ENCODE measurements around the gene SLC25A23. TPM values are rescaled to one million over a fixed set of nuclear protein-coding genes. Genes with fewer than 3 reads are reported as not detected.
A peak's percentile ranks its signal among the peaks of the same experiment; 100 is the strongest.

The SLC25A23 gene
- total and polyA plus RNA-seq, 9 of the 15 experiments (the other 6 are each of a cell fraction or from before 2014, with no cell fraction given), result 6.1 to 72.0 (median 26.6) TPM

GRCh38 chr19:6459262-6460098 lies at the start of gene SLC25A23 (continued):
- TF ChIP-seq ZNF696 (CRISPR knock-in tag; conservative IDR thresholded peaks at IDR 0.05) (no peak), MCM7 (IDR thresholded peaks at IDR 0.05) (no peak), PHB (CRISPR knock-in tag; IDR thresholded peaks at IDR 0.05) (no peak), ZBTB7A (IDR thresholded peaks at IDR 0.05; ENCODE audit: borderline replicate concordance, control insufficient read depth, low read depth, low read length) (no peak; the same call in 1 of the 2 replicates), RBM15 (IDR thresholded peaks at IDR 0.05; ENCODE audit: insufficient read depth, low read length) (no peak), ELK1 (CRISPR knock-in tag; IDR thresholded peaks at IDR 0.05) (no peak), IFI16 (CRISPR knock-in tag; IDR thresholded peaks at IDR 0.05) (no peak), PYGO2 (tag; IDR thresholded peaks at IDR 0.05) (no peak), PREB (CRISPR knock-in tag; IDR thresholded peaks at IDR 0.05) (0 out of 2 replicates have a peak, but pooled peaks have one; percentile 45), TEAD2 (tag; IDR thresholded peaks at IDR 0.05) (no peak), CHCHD3 (CRISPR knock-in tag; IDR thresholded peaks at IDR 0.05) (no peak), SRSF1 (IDR thresholded peaks at IDR 0.05; ENCODE audit: low read depth, low read length) (no peak), ZNF511 (CRISPR knock-in tag; IDR thresholded peaks at IDR 0.05) (no peak), GMEB1 (CRISPR knock-in tag; IDR thresholded peaks at IDR 0.05) (no peak), ZFP36 (IDR thresholded peaks at IDR 0.05; ENCODE audit: low read depth, low read length, partially characterized antibody) (no peak), DLX4 (CRISPR knock-in tag; IDR thresholded peaks at IDR 0.05) (no peak), MITF (IDR thresholded peaks at IDR 0.05) (no peak), SMAD4 (CRISPR knock-in tag; conservative IDR thresholded peaks at IDR 0.05) (peak; percentile 57; the same call in 1 of the 2 replicates), SUPT5H (IDR thresholded peaks at IDR 0.05) (no peak), ZBTB17 (CRISPR knock-in tag; IDR thresholded peaks at IDR 0.05) (no peak), EP300 (IDR thresholded peaks at IDR 0.05; ENCODE audit: low read length) (no peak)

All from K562 (cell line).